CD4-positive, alpha-beta T cell (primary cell): ENCODE data around the gene NFRKB. TPM values are rescaled to one million over a fixed set of nuclear protein-coding genes. Genes with fewer than 3 reads are reported as not detected.

Source experiments
- ATAC-seq: fragments of 200-7000 bp; cut with Tn5 transposase; one replicate; pipeline ENCODE4 v1.10.0; 2022; ENCODE audit warnings: mild to moderate bottlenecking; ENCODE audit not compliant: poor library complexity
- CTCF ChIA-PET: fragments of 350-600 bp; sonication (Branson Sonifier 250); formaldehyde crosslinking; loops from one replicate; lab custom pipeline; 2021; ENCODE audit warnings: antibody characterized with exemption, inconsistent platforms; lab: Charles Lee
- POLR2A ChIA-PET: fragments of 350-600 bp; sonication (Branson Sonifier 250); formaldehyde crosslinking; loops from one replicate; lab custom pipeline; 2021; ENCODE audit warnings: antibody characterized with exemption, inconsistent platforms; lab: Charles Lee
- DNase-seq, 14 experiments: peaks; one replicate each; pipeline ENCODE4 v3.0.0-alpha.2; 2013 to 2020; ENCODE audit warnings: mixed read lengths in 2 of 14
- H3K27ac ChIP-seq, 2 donors: one replicate each; pipeline versions ENCODE4 v1.5.1 to v1.7.0; 2013; ENCODE audit warnings: low read length in 2 of 2, low read depth in 1 of 2, mild to moderate bottlenecking in 1 of 2
- H3K27me3 ChIP-seq, 2 experiments: 1 replicate in 1 of 2; 2 replicates in 1 of 2; pipeline versions ENCODE4 v1.6.1 to v1.7.0; 2013; ENCODE audit warnings: low read length in 2 of 2, control low read depth in 1 of 2, mild to moderate bottlenecking in 1 of 2, moderate library complexity in 1 of 2; ENCODE audit not compliant: insufficient read depth in 2 of 2, control insufficient read depth in 1 of 2
- H3K36me3 ChIP-seq: one replicate; pipeline ENCODE4 v1.6.1; 2013; ENCODE audit warnings: low read length, control low read depth; ENCODE audit not compliant: insufficient read depth
- H3K4me1 ChIP-seq: one replicate; pipeline ENCODE4 v1.6.1; 2013; ENCODE audit warnings: low read length, control low read depth; ENCODE audit not compliant: insufficient read depth
- H3K4me3 ChIP-seq: one replicate; pipeline ENCODE4 v1.5.1; 2013; ENCODE audit warnings: mild to moderate bottlenecking, low read length, moderate library complexity
- H3K9me3 ChIP-seq, 2 experiments: 1 replicate in 1 of 2; 2 replicates in 1 of 2; pipeline versions ENCODE4 v1.6.1 to v1.7.0; 2013; ENCODE audit warnings: low read length in 2 of 2, mild to moderate bottlenecking in 2 of 2, control low read depth in 1 of 2, moderate library complexity in 1 of 2; ENCODE audit not compliant: control insufficient read depth in 1 of 2, insufficient read depth in 1 of 2
- H3K27ac Mint-ChIP-seq: one replicate; pipeline ENCODE4 v1.8.0; 2020; ENCODE audit warnings: mixed read lengths
- H3K27me3 Mint-ChIP-seq: one replicate; pipeline ENCODE4 v1.8.0; 2021; ENCODE audit warnings: mixed read lengths
- H3K36me3 Mint-ChIP-seq: one replicate; pipeline ENCODE4 v1.8.0; 2021; ENCODE audit warnings: low read depth, mixed read lengths
- H3K4me1 Mint-ChIP-seq: one replicate; pipeline ENCODE4 v1.8.0; 2021; ENCODE audit warnings: low read depth, mixed read lengths
- H3K4me3 Mint-ChIP-seq: one replicate; pipeline ENCODE4 v1.8.0; 2020; ENCODE audit warnings: mild to moderate bottlenecking, mixed read lengths
- H3K9me3 Mint-ChIP-seq: one replicate; pipeline ENCODE4 v1.8.0; 2020; ENCODE audit warnings: mixed read lengths
- intact Hi-C, 2 experiments: fragments of 100-400 bp; cut with DNase I in 1 of 2; cut with micrococcal nuclease in 1 of 2; formaldehyde crosslinking; loops; one replicate each; pipeline versions ENCODE4 v1.15.1 to v1.9.0; 2023 to 2025; cut with DNase I, micrococcal nuclease
- polyA plus RNA-seq, 2 donors: library from polyadenylated mRNA; unstranded; fragments of 120-200 nt; gene quantifications; one replicate each; pipeline ENCODE4 v1.2.1, GENCODE V29; 2013
- total RNA-seq, 174 experiments: library from RNA in 2 of 174; stranded (reverse) in 2 of 174; gene quantifications; one replicate each; pipeline ENCODE4 v1.2.3 and lab custom pipeline; 2021 to 2026
- TF ChIP-seq, protein P1 (sequence below): fragments of 200-600 bp; IDR thresholded peaks from one replicate; pipeline ENCODE4 v1.8.0; 2022; ENCODE audit warnings: antibody characterized with exemption, mild to moderate bottlenecking

Gene NFRKB
- 10 to 100 TPM; 61.7 to 64.5 TPM for total RNA-seq
- 23.8 TPM for polyA plus RNA-seq (2013, experiment 1 of 2)
- polyA plus RNA-seq (2013, experiment 2 of 2): 35.3 TPM
- 59.3 to 207 (median 98.4) reads per million in 172 experiments for total RNA-seq (lab: John Stamatoyannopoulos, UW)

- H3K27me3 ChIP-seq: no peaks in the 10 kb centered on the region
These were observed at the start of gene NFRKB for GRCh38 chr11:129895126-129896041. Gene NFRKB, minus strand, starts transcription at chr11:129895578. Its CDS starts 2,729 bp downstream, at chr11:129892849.

GRCh38 chr11:129944696-129945095 is 49.3 kb upstream of the NFRKB start:
- Histone ChIP-seq H3K27ac (no peak overlapping the region), H3K9me3 (no peaks in the 10 kb centered on the region), H3K27me3 (no peaks in the 10 kb centered on the region), H3K36me3 (peaks cover 41% of the 10 kb centered on the region), H3K4me3 (no peak overlapping the region), H3K4me1 (no peaks in the 10 kb centered on the region)
- Mint-ChIP-seq H3K4me1 (no peaks in the 10 kb centered on the region), H3K27ac (no peak overlapping the region), H3K9me3 (no peaks in the 10 kb centered on the region), H3K27me3 (no peaks in the 10 kb centered on the region), H3K4me3 (no peak overlapping the region), H3K36me3 (peaks cover 74% of the 10 kb centered on the region)
- intact Hi-C loops: no loop called here
- CTCF ChIA-PET: no interaction called here
- POLR2A ChIA-PET: no interaction called here
- TF ChIP-seq, protein P1, sequence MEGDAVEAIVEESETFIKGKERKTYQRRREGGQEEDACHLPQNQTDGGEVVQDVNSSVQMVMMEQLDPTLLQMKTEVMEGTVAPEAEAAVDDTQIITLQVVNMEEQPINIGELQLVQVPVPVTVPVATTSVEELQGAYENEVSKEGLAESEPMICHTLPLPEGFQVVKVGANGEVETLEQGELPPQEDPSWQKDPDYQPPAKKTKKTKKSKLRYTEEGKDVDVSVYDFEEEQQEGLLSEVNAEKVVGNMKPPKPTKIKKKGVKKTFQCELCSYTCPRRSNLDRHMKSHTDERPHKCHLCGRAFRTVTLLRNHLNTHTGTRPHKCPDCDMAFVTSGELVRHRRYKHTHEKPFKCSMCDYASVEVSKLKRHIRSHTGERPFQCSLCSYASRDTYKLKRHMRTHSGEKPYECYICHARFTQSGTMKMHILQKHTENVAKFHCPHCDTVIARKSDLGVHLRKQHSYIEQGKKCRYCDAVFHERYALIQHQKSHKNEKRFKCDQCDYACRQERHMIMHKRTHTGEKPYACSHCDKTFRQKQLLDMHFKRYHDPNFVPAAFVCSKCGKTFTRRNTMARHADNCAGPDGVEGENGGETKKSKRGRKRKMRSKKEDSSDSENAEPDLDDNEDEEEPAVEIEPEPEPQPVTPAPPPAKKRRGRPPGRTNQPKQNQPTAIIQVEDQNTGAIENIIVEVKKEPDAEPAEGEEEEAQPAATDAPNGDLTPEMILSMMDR: no peak
- no peak for ATAC-seq
- no peak for DNase-seq

More at GRCh38 chr11:129895126-129896041, at the start of gene NFRKB:
- Mint-ChIP-seq H3K9me3 (no peaks in the 10 kb centered on the region), H3K27ac (peak within 1 kb of the TSS; percentile 92), H3K4me1 (peaks cover 54% of the 10 kb centered on the region), H3K27me3 (no peaks in the 10 kb centered on the region), H3K4me3 (peak within 1 kb of the TSS; percentile 92), H3K36me3 (peaks cover 58% of the 10 kb centered on the region)
- Histone ChIP-seq H3K36me3 (peaks cover 27% of the 10 kb centered on the region), H3K4me3 (peak within 1 kb of the TSS; percentile 91), H3K9me3 (no peaks in the 10 kb centered on the region), H3K27ac (peak within 1 kb of the TSS; percentile 43 to 74), H3K4me1 (peaks cover 20% of the 10 kb centered on the region)
- POLR2A ChIA-PET: interaction anchor here (0.7 to 2.5 kb wide), 15 partner anchors 14 to 238 kb away, joined by 3 to 27 read pairs (median 4); partner anchors contain the start of genes PRDM10 and TMEM45B
- ATAC-seq (peak; percentile 96), DNase-seq (peak; percentile 81 to 92 (median 88))
- CTCF ChIA-PET: interaction anchor here (2.2 kb wide), 1 partner anchor 14 kb away, joined by 5 read pairs; no protein-coding TSS in a partner anchor
- TF ChIP-seq, protein P1: no peak
- intact Hi-C loops: loop anchor here (1.0 to 10.0 kb wide), 9 partner anchors 15 to 1019 kb away; partner anchors contain the start of genes APLP2 (in 1 of the 2), SNX19 (in 1 of the 2), TMEM45B (in 1 of the 2) and ZBTB44 (in 1 of the 2)

GRCh38 chr11:129943036-129943435 is 47.7 kb upstream of the NFRKB start:
- Histone ChIP-seq H3K27me3 (no peaks in the 10 kb centered on the region), H3K4me1 (no peaks in the 10 kb centered on the region), H3K9me3 (no peaks in the 10 kb centered on the region), H3K4me3 (no peak overlapping the region), H3K27ac (no peak overlapping the region), H3K36me3 (peaks cover 43% of the 10 kb centered on the region)
- Mint-ChIP-seq H3K27ac (no peak overlapping the region), H3K4me1 (no peaks in the 10 kb centered on the region), H3K4me3 (no peak overlapping the region), H3K27me3 (no peaks in the 10 kb centered on the region), H3K9me3 (no peaks in the 10 kb centered on the region), H3K36me3 (peaks cover 74% of the 10 kb centered on the region)
- POLR2A ChIA-PET: no interaction called here
- intact Hi-C loops: no loop called here
- no peak for DNase-seq
- CTCF ChIA-PET: no interaction called here
- no peak for ATAC-seq
- TF ChIP-seq, protein P1: no peak
